IPS DF 19.7 (cell line): Measurements from ENCODE around the gene ENTPD1.
"Not testable (repeated sequence)": the region's sequence is repeated elsewhere in the genome, so short reads cannot be mapped to it uniquely, and the experiment has no call there.

Experiments
- DNase-seq: peaks from one replicate; pipeline ENCODE4 v3.0.0-alpha.2; 2013; ENCODE audit warnings: low read depth, low spot score

Gene ENTPD1

GRCh38 chr10:95758351-95759025 lies 2.5 kb downstream of the ENTPD1 start:
- DNase-seq: no peak

- no peak for DNase-seq
These were observed 3.4 kb downstream of the ENTPD1 start for GRCh38 chr10:95759233-95759826.

GRCh38 chr10:95761939-95762492 lies 6.1 kb downstream of the ENTPD1 start:
- no peak for DNase-seq

GRCh38 chr10:95767884-95768556 lies 12.1 kb downstream of the ENTPD1 start:
- DNase-seq: no peak

- DNase-seq: no peak
These were observed 14.2 kb downstream of the ENTPD1 start for GRCh38 chr10:95770084-95770720.

GRCh38 chr10:95773454-95773853 lies 17.5 kb downstream of the ENTPD1 start:
- not testable (repeated sequence) for DNase-seq

- DNase-seq: not testable (repeated sequence)
These were observed 21.7 kb downstream of the ENTPD1 start for GRCh38 chr10:95777638-95778037.

- no peak for DNase-seq
These were observed 26.4 kb downstream of the ENTPD1 start for GRCh38 chr10:95782318-95782717.

- DNase-seq: no peak
These were observed 27.8 kb downstream of the ENTPD1 start for GRCh38 chr10:95783741-95784140.

- no peak for DNase-seq
These were observed 28.4 kb downstream of the ENTPD1 start for GRCh38 chr10:95784279-95784913.

- no peak for DNase-seq
These were observed 29.4 kb downstream of the ENTPD1 start for GRCh38 chr10:95785317-95785716.

GRCh38 chr10:95785942-95786669 lies 30.1 kb downstream of the ENTPD1 start:
- DNase-seq: no peak

- no peak for DNase-seq
These were observed 31.5 kb downstream of the ENTPD1 start for GRCh38 chr10:95787447-95787846.

GRCh38 chr10:95788830-95789229 lies 32.9 kb downstream of the ENTPD1 start:
- no peak for DNase-seq

GRCh38 chr10:95789902-95790301 lies 33.9 kb downstream of the ENTPD1 start:
- DNase-seq: no peak

GRCh38 chr10:95790982-95791381 lies 35.0 kb downstream of the ENTPD1 start:
- DNase-seq: no peak

GRCh38 chr10:95791425-95791979 lies 35.5 kb downstream of the ENTPD1 start:
- DNase-seq: no peak

- no peak for DNase-seq
These were observed 36.3 kb downstream of the ENTPD1 start for GRCh38 chr10:95792211-95792780.

- no peak for DNase-seq
These were observed 36.9 kb downstream of the ENTPD1 start for GRCh38 chr10:95792874-95793285.

GRCh38 chr10:95793401-95794045 lies 37.6 kb downstream of the ENTPD1 start:
- DNase-seq: no peak
